Activated B cell treated with CpG ODN at 0.5 μM for 24 hours (primary cell): ENCODE results near the gene EVC. TPM values are rescaled to one million over a fixed set of nuclear protein-coding genes. Genes with fewer than 3 reads are reported as not detected.

Source experiments
- ATAC-seq: fragments of 200-7000 bp; cut with Tn5 transposase; one replicate; pipeline ENCODE4 v1.10.0; 2021; ENCODE audit warnings: low read depth, mild to moderate bottlenecking, moderate library complexity
- CTCF ChIA-PET: fragments of 350-600 bp; sonication (Branson Sonifier 250); formaldehyde crosslinking; loops from one replicate; lab custom pipeline; 2021; ENCODE audit warnings: antibody characterized with exemption; lab: Charles Lee
- POLR2A ChIA-PET: fragments of 350-600 bp; sonication (Branson Sonifier 250); formaldehyde crosslinking; loops from one replicate; lab custom pipeline; 2021; ENCODE audit warnings: antibody characterized with exemption; lab: Charles Lee
- DNase-seq: peaks from one replicate; pipeline ENCODE4 v3.0.0; 2022
- H3K27ac Mint-ChIP-seq: one replicate; pipeline ENCODE4 v1.8.0; 2020; ENCODE audit warnings: mixed read lengths
- H3K27me3 Mint-ChIP-seq: one replicate; pipeline ENCODE4 v1.8.0; 2021; ENCODE audit warnings: mixed read lengths
- H3K36me3 Mint-ChIP-seq: one replicate; pipeline ENCODE4 v1.8.0; 2021; ENCODE audit warnings: low read depth, mixed read lengths
- H3K4me1 Mint-ChIP-seq: one replicate; pipeline ENCODE4 v1.8.0; 2021; ENCODE audit warnings: mixed read lengths
- H3K4me3 Mint-ChIP-seq: one replicate; pipeline ENCODE4 v1.8.0; 2020; ENCODE audit warnings: mild to moderate bottlenecking, mixed read lengths
- H3K9me3 Mint-ChIP-seq: one replicate; pipeline ENCODE4 v1.8.0; 2020; ENCODE audit warnings: mixed read lengths
- intact Hi-C: fragments of 100-400 bp; cut with micrococcal nuclease; formaldehyde crosslinking; loops from one replicate; pipeline ENCODE4 v1.15.1; 2024
- total RNA-seq: library from RNA; stranded (reverse); gene quantifications from 2 replicates; pipeline ENCODE4 v1.2.3, GENCODE V29; 2022
- TF ChIP-seq, protein P1 (sequence below): fragments of 200-600 bp; IDR thresholded peaks from one replicate; pipeline ENCODE4 v1.8.0; 2022; ENCODE audit warnings: antibody characterized with exemption, mild to moderate bottlenecking

Gene EVC
- total RNA-seq, 1 donor from 2014 or later, result 0.16 TPM

DNA sequence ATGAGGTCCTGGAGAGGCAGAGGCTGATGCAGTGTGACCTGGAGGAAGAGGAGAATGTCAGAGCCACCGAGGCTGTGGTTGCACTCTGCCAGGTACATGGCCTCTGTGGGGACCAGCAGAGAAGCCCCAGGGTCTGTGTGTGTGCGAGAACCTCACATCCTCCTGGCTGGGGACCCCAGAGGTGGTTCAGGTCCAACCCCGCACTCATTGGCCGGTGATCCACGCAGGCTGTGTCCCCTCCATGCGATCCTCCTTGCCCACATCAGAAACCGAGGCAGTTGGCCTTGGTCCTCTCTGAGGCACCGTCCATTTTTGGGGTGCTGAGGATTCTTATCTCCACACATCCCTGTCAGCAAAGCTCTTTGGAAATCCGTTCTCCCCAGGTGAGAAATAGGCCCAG lies 45.3 kb downstream of the EVC start:
- TF ChIP-seq, protein P1, sequence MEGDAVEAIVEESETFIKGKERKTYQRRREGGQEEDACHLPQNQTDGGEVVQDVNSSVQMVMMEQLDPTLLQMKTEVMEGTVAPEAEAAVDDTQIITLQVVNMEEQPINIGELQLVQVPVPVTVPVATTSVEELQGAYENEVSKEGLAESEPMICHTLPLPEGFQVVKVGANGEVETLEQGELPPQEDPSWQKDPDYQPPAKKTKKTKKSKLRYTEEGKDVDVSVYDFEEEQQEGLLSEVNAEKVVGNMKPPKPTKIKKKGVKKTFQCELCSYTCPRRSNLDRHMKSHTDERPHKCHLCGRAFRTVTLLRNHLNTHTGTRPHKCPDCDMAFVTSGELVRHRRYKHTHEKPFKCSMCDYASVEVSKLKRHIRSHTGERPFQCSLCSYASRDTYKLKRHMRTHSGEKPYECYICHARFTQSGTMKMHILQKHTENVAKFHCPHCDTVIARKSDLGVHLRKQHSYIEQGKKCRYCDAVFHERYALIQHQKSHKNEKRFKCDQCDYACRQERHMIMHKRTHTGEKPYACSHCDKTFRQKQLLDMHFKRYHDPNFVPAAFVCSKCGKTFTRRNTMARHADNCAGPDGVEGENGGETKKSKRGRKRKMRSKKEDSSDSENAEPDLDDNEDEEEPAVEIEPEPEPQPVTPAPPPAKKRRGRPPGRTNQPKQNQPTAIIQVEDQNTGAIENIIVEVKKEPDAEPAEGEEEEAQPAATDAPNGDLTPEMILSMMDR, result no peak
- no peak overlapping the region for H3K27ac Mint-ChIP-seq

DNA sequence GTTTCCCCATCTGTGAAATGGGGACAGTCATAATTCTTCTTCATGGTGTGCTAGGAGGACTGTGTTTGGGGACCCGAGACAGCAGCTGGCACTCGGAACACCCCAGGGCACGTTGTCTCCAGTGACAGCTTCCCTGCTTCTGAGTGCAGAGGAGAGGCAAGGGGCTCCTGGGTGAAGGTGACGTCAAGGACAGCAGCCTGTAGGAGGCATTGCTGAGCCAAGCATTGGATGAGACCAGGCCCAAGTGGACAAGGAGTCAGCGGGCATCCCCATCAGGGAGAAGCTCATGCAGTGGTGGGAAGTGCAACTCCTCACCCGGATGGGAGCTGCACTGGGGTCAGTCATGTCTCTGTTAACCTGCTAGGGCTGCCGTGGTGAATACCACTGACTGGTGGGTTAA lies 46.1 kb downstream of the EVC start:
- CTCF ChIA-PET, result no interaction called here
- H3K9me3 Mint-ChIP-seq, result no peaks in the 10 kb centered on the region
- no peak for ATAC-seq
- DNase-seq, result no peak
- no peaks in the 10 kb centered on the region for H3K27me3 Mint-ChIP-seq
- intact Hi-C loops, result no loop called here
- TF ChIP-seq, protein P1, result no peak
- no peaks in the 10 kb centered on the region for H3K4me1 Mint-ChIP-seq
- no peak overlapping the region for H3K27ac Mint-ChIP-seq
- POLR2A ChIA-PET, result no interaction called here
- H3K4me3 Mint-ChIP-seq, result no peak overlapping the region
- no peaks in the 10 kb centered on the region for H3K36me3 Mint-ChIP-seq

More for the DNA sequence above, 45.3 kb downstream of the EVC start:
- Mint-ChIP-seq H3K36me3 (no peaks in the 10 kb centered on the region), H3K4me1 (no peaks in the 10 kb centered on the region), H3K4me3 (no peak overlapping the region), H3K27me3 (no peaks in the 10 kb centered on the region), H3K9me3 (no peaks in the 10 kb centered on the region)
- CTCF ChIA-PET, result no interaction called here
- ATAC-seq, result no peak
- intact Hi-C loops, result no loop called here
- DNase-seq, result no peak
- POLR2A ChIA-PET, result no interaction called here

DNA sequence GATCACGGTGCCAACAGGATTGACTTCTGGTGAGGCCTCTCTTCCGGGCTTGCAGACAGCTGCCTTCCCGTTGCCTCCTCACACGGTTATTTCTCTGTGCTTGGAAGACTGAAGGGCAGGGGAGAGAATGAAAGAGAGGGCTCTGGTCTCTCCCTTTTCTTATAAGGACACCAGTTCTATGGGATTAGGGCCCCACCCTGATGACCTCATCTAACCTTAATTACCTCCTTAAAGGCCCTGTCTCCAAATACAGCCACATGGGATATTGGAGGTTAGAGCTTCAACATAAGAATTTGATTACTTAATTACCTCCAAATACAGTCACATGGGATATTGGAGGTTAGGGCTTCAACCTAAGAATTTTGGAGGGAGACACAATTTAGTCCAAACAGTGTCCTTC lies 46.5 kb downstream of the EVC start:
- ATAC-seq, result no peak

DNA sequence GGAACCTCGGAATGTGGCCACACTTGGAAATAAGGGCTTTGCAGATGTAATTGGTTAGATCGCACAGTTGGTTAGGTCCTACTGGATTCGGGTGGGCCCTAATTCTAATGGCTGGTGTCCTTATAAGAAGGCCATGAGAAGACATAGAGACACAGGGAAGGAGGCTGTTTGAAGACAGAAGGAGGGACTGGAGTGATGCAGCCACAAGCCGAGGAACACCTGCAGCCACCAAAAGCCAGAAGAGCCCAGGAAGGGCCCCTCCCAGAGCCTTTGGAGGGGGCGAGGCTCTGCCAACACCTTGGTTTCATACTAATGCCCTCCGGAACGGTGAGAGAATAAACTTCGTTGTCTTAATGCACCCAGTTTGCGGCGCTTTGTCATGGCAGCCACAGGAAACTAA lies 47.0 kb downstream of the EVC start:
- ChIA-PET POLR2A (no interaction called here), CTCF (no interaction called here)
- DNase-seq (no peak), ATAC-seq (no peak)
- H3K36me3 Mint-ChIP-seq, result no peaks in the 10 kb centered on the region
- intact Hi-C loops, result no loop called here
- H3K27me3 Mint-ChIP-seq, result no peaks in the 10 kb centered on the region
- no peaks in the 10 kb centered on the region for H3K4me1 Mint-ChIP-seq
- TF ChIP-seq, protein P1, result no peak
- H3K9me3 Mint-ChIP-seq, result no peaks in the 10 kb centered on the region
- H3K4me3 Mint-ChIP-seq, result no peak overlapping the region
- no peak overlapping the region for H3K27ac Mint-ChIP-seq

More for the DNA sequence above, 46.5 kb downstream of the EVC start:
- intact Hi-C loops, result no loop called here
- no peak for DNase-seq
- Mint-ChIP-seq H3K27me3 (no peaks in the 10 kb centered on the region), H3K9me3 (no peaks in the 10 kb centered on the region), H3K36me3 (no peaks in the 10 kb centered on the region), H3K4me1 (no peaks in the 10 kb centered on the region), H3K27ac (no peak overlapping the region), H3K4me3 (no peak overlapping the region)
- TF ChIP-seq, protein P1, result no peak
- ChIA-PET POLR2A (no interaction called here), CTCF (no interaction called here)

DNA sequence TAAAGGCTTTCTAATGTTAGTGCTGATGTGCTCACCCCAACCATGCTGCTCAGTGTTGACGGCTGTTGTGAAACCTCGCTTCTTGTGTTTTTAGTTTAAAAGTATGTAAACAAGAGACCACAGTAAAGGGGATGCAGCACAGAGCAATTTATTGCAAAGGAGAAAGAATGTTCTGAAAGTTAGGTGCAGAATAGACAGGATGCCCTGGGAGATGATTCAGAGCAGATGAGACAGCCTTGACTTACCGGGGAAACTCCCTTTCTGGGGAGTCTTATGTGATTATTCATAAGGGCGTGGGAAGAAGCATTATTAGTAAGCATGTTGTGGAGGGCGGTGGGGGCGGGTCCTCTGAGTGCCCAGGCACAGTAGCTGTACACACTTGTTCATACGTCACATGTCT lies 47.7 kb downstream of the EVC start:
- Mint-ChIP-seq H3K27ac (no peak overlapping the region), H3K27me3 (no peaks in the 10 kb centered on the region), H3K9me3 (no peaks in the 10 kb centered on the region), H3K4me3 (no peak overlapping the region), H3K4me1 (no peaks in the 10 kb centered on the region), H3K36me3 (no peaks in the 10 kb centered on the region)
- ChIA-PET CTCF (no interaction called here), POLR2A (no interaction called here)
- intact Hi-C loops, result no loop called here
- DNase-seq (no peak), ATAC-seq (no peak)
- TF ChIP-seq, protein P1, result no peak
